NCI-H510A (cell line): ENCODE measurements around the gene HMGCLL1.

Experiments
- DNase-seq: peaks from one replicate; lab custom pipeline; 2025; lab: John Stamatoyannopoulos, UW

HMGCLL1 gene

DNA sequence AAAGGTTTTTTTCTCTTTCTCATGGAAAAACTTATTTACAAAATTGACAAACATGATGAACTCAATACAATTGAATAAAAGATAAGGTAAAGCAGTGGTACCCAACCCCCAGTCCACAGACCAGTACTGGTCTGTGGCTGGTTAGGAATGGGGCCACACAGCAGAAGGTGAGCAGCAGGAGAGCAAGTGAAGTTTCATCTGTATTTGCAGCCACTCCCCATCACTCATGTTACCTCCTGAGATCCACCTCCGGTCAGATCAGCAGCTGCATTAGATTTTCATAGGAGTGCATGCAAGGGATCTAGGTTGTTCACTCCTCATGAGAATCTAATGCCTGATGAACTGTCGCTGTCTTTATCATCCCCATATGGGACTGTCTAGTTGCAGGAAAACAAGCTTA is 47.5 kb downstream of the HMGCLL1 start:
- DNase-seq, result no peak

DNA sequence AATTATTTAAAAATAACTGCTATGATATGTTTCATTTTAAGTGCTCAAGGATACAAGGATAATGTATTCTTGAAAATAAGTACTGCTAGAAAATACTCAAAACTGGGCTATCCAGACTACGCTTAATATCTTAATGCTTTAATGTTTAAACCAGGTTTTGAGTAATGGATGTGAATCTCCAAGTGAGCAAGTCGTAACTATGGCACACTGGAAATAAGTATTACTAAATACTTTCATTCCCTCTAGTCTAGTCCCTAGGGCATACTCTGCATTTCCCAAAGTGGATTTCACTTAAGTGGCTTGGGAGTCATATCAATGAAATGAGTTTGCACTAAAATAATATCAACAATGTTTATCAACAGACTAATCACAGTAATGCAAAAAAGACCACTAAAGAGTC is 48.1 kb downstream of the HMGCLL1 start:
- DNase-seq, result no peak

DNA sequence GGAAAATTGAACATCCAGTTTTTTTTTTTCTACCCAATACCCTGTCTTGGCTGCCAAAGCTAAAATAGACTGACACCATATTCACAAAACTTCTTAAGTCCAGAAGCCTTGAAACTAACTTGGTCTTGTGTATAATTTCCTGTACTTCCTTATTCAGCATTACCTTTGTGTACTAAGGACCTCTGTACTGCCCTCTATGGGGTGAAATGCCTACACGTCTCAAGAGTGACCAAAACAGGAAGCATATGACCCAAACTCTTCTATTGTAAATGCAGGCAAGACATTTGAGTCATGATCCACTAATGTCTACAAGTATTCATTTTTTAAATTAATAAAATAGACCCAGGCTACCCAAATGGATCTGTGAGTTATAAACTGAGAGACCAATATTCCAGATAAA is 50.4 kb downstream of the HMGCLL1 start:
- DNase-seq, result no peak

DNA sequence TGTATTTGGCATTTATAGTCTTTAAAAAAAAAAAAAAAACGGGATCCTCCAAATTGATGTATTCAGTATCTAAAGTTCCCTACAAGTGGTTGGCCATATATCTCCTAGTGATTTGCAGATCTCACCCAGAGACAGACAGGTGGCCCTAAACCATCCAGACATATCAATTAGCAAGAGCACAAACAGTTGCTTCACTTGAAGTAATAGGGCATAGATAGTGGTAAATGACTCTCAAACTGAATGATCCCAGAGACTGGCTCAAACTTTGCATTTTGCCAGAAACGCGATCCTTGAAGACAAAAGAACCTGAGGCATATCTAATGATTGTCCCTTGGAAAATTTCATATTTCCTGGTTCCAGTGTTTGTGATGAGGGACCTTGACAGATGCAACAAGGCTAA is 54.6 kb downstream of the HMGCLL1 start:
- DNase-seq, result no peak

DNA sequence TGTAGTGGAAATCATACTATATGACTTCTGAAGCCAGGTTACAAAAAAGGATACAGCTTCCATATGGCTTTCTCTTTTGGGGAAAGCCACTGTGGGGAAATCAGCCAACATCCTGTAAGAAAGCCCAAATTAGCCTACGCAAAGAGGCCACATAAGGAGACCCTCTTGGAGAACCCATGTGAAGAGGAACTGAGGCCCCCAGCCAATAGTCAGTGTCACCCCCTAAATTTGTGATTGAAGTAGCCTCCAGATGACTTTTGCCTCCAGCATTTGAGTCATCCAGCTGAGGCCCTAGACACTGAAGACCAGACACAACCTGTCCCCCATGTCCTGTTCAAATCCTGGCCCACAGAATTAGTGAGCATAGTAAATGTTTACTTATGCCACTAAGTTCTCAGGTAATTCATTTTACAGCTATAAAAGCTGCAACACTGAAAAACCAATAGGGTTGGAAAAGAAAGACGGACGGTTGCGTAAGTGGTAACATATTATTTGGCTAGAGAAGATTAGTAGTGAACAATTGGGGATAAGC is 60.4 kb downstream of the HMGCLL1 start:
- no peak for DNase-seq

DNA sequence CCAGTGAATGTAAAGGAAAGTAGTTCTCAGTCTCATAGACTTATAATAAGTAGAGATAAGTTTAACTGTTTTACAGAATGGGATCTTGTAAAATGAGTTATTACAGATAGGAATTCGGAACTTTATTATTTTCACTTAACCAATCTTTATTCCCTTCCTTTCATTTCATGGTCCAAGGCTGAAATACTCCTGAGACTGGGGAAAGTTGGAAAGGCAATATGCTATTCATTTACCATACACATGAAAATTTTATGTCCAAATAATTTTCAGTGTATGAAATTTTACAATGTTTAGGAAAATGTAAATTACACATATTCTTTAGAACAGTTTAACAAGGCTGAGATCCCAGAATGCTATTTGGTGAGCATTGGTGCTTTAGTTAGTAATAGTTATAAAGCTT is 62.3 kb downstream of the HMGCLL1 start:
- no peak for DNase-seq

DNA sequence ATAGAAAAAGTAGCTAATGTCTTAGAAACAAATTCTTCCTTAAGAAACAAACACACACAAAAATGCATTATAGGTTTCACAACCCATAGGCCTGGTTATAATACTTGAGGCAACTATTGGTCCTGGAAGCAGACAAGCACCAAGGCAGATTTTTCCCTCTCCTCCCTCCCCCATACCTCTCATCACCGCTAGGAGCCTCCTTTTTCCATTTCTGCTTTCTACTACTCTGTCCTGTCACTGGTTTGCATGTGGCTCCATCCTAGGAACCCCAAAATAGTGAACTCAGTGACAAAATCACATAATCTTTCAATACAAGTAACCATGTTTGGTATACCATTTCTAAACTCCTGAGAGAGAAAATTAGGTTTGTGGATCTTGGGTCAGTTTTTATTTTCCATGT is 66.1 kb downstream of the HMGCLL1 start:
- no peak for DNase-seq

DNA sequence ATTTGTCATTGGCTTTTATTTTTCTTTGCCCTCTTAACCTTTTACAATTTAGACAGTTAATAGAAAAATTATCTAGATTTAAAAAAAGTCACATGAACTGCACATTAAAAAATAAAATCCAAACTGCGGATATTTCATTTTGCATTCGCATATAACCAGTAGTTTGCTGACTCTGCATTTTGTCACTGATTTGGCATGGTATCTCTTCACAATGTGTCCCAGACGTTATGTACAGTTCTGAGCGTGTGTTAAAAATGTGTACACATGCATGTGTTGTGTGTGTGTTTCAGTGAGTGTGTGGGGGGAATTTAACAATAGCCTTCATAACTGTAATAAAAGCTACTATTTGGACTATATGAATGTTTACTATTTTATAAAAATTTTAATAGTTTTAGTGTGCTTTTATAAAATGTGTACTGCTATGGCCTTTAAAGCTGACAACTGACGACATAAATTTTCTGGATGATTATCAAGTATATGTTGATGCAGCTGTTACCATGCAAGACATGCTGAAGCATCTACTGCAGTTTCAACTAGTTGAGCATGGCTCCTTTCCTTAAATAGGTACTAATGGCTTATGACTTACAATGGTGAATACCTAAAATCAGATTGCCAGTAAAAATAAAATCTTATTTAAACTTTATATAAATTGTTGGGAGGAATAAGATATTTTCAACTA is 67.7 kb downstream of the HMGCLL1 start:
- no peak for DNase-seq

DNA sequence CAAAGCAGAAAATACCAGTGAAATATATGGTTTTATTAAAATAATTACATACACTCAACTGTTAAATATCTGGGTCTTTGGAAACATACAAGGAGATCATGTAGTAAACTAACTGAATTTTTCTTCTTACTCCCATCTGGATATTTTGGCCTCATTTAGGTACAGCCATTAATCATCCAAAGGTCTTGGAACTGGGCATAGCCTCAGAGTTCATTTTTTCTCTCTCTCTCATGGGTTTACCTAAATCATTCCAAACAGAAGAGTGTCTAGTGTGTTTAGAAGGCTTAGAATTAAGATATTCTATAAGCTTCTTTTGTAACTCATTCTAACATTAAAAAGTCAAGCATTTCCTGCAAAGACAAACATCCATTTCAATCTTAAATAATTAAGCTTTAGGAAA is 79.4 kb downstream of the HMGCLL1 start:
- DNase-seq, result no peak

DNA sequence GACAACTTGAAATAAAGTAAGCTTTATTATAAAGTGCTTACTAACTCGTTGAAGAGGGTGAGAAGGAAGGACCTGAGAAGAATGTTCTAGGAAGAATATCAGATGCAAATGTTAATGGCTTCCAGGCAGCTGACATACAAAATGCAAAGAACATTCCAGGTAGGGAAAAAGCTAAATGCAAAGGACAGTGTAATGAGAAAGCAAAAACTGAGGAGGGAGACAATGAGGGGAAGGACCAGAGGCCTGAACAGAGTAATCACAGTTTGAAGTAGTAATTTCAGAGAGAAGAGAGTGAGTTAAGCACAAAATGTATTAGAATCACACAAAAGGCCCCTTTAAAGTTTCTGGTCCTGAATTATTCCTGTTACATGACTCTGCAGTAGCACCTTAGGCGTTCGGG is 81.3 kb downstream of the HMGCLL1 start:
- DNase-seq, result no peak

DNA sequence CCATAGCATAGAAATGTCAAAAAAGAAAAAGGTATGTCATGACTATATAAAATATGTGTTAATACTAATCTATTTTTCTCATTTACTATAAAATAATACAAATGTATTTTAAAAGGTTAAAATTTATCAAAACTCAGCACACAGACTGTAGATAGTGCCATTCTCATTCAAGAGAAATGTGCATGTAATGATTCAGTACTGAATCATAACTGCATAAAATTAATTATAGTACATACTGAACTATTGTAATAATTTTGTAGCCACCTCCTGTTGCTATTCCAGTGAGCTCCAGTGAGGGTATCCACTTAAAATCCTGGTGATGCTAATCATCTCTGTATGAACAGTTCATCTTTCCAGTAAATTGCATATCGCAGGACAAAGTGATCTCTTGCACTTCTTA is 82.8 kb downstream of the HMGCLL1 start:
- no peak for DNase-seq

DNA sequence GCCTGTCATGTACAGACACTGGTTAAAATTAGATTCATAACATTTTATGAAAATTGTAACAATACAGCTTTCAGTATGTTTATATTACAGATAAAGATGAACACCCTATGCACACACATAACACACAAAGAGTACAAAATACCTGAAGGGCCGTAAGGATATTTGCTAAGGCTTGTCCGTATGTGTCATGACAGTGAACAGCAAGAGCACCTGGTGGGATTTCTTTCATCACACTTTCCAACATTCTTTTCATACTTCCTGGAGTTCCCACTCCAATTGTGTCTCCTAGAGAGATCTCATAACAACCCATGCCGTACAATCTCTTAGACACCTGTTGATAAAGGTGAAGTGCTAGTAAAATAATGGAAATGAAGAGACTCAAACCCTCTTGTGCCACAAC is 83.7 kb downstream of the HMGCLL1 start:
- no peak for DNase-seq

DNA sequence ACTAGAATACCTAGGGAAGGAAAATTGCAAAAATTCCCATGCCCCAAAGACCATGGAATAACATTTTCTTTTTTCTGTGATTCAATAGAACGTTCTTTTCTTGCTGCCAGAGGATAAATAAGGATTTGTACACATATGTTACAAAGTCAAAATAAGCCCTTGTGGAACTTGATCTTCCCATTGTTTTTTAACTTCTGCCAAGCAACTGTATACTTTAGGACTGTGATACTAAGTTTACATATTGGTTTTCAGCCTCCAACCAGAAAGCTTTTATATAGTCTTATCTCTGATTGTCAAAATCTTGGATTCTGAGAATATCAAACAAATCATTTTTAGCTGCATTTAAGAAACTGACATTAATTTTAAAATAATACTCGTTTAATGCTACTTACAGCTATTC is 84.6 kb downstream of the HMGCLL1 start:
- DNase-seq, result no peak

DNA sequence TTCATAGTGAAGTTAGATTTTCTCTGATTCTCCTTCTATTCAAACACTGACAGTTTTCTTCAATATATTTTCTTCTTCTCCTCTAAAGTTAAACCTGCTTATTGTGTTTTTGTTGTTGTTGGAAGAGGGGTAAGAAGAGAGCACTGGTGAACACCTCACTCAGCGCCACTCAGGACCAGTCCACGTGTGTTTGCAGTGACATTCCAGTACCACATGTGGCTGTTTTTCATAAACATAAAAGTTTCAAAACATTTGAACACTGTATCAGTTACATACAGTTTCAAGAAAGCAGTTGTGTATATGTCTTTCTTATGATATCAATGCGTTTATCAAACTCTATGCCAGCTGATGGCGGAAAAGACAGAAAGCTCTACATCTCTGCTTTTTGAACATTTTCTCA is 86.7 kb downstream of the HMGCLL1 start:
- no peak for DNase-seq

DNA sequence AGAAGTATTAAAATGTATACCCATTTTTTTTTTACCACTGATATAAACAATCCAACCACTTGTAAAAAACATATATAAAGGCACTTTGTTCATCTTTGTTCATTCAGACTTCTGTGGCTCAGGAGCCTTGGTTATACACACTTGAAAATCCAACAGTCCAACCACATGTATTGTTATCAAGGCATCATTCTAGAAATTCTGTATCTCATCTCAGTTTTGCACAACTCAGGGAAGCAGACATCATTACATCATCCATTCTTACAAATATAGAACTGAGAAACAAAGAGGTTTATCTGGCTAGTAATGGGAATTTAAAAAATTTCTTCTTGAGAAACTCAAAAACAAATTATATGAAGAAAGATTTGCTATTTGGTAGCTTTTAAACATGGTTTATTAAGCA is 88.1 kb downstream of the HMGCLL1 start:
- no peak for DNase-seq

DNA sequence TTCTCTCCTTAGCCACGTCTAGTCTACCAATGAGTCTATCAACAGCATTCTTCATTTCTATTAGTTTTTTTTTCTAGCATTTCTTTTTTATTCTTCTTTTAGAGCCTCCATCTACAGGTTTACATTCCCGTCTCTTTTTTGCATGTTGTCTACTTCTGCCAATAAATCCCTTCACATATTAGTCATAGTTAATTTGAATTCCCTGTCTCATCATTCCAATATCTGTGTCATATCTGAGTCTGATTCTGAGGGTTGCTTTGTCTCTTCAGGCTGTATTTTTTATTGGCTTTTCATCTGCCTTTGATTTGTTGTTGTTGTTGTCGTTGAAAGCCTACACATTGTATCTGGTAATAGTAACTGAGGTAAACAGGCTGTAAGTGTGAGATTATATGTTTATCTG is 104.6 kb downstream of the HMGCLL1 start:
- no peak for DNase-seq

DNA sequence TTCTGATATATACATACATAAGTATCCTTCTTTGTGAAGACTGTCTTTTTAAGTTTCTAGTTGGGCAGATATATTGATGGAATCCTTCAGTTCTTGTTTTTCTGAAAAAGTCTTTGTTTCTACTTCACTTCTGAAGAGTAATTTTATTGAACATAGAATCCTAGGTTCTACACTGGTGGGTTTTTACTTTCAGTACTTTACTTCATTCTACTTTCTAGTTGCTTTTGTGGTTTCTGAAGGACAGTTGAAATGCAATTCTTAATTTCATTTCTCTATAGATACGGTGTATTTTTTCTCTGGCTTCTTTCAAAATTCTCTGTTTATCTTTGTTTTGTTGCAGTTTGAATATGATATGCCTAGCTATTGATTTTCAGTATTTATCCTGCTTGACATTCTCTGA is 105.3 kb downstream of the HMGCLL1 start:
- DNase-seq, result no peak

DNA sequence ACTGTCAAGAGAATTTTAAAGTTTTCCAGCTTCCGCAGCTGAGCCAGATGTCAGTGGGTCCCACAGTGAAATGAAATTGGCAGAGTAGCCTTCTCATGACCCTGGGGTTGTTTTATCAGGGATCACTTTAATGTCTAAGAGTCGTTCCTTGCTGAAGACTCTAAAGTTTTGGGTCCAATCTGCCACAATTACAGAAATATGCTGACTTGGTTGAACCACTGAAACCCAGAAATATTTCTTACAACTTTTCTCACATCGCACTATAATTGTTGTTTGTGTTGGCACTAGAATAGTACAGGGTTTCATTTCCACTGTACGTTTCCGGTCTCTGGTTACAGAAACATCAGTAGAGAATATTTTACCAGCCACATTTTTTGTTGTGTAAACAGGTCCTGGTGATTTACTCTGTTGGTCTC is 109.0 kb downstream of the HMGCLL1 start:
- no peak for DNase-seq

DNA sequence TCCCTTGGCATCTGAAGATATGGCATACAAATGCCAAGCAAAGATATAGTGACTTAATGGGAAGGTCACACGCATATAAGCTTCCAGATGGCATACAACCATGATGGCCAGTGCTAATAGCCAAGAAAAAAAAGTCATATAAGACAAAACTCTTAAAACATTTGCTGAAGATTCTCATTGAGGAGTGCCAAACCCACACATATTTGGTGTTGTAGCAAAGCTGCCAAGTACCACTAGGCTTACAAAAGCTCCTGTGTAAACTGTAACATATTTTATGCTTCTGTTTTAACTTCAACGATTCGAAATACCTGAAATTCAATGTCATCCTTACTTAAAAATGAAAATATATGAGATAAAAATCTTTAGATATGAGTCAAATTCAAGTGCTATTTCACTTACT is 123.0 kb downstream of the HMGCLL1 start:
- DNase-seq, result no peak

DNA sequence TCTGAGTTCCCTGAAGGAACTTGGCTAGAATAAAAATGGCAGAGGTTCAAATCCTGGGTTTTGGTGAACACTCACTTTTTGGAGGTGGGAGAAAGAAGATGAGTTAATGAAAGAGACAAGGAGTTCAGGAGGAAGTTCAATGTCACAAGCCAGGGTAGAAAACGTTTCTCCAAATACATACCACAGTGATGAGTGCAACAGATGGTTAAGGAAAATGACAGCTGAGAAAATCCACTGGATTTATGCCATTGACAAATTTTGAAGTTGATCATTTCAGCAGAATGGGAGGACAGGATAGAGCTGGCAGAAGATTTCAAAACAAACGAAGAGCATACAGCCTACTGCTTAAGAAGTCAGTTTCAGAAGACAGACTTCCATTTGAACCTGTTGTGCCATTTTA is 129.0 kb downstream of the HMGCLL1 start:
- no peak for DNase-seq

DNA sequence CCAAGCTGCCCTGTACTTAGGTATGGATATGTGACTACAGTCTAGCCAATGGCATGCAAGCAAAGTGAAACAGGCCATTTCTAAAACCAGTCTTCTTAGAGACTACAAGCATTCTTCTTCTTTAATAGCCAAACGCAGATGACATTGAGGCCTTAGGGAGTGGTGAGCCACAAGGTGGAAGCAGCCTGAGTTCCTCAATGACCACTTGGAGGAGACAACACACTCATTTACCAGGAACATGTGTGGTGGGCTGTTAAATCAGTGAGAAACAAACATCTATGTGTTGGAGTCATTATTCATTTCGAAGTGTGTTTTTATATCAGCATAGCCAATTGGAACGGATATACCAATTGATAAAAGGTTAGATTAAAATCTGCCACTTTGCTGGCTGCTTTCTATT is 129.8 kb downstream of the HMGCLL1 start:
- DNase-seq, result no peak

DNA sequence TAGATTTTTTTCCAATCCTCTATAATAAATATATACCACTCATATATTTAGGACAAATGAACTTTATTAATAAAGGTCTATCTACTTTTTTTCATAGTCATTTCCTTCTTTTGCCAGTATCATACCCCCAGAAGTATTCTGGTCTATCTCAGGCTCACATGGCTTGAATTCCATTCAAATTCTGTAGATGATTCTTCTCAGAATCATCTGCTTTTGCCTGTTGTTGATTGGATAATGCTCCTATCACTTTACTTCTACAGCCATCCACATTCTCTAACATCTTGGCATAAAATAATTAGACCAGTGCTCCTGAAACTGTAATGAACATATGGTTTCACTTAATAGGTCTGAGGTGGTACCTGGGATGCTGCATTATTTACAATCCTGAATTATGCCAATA is 130.5 kb downstream of the HMGCLL1 start:
- DNase-seq, result no peak

DNA sequence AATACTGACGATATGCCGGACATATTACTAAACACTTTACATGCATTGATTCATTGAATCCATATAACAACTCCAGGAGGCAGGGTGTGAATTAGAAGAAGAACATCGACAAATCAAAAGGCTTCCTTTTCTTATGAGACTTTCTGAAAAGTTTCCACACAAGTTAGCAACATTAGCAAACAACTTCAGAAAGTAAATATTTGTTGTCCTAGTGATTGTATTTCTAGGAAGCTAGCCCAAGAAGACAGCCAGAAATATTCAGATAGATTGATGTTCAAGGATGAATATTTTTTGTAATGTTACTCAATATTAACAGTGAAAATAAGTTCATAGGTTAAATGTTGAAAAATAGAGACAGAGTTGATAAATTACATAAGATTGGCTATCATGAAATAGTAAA is 131.1 kb downstream of the HMGCLL1 start:
- DNase-seq, result no peak

DNA sequence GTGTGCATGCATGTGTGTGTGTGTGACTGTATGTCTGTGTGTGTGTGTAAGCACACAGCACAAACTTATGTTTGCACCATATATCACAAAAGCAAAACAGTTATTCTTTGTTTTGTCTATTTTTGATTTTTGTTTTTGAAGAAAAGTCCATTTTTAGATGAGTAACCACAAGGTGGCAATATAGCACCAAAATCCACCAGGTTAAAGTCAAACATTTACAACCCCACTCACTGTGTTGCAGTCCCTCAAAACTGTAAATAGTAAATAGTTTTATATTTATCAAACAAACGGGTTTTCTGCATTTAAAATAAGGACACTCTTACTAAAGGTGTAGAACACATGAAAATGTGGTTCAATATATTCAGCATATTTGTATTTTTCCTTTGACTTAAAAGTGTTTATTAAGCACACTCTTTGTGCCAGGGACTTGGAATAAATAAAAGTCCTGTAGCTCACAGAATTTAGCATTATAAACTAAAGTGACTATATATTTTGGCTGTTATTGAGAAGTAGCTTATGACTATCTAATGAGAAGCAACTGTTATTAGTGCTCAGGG is 133.3 kb downstream of the HMGCLL1 start:
- no peak for DNase-seq
